Mammary epithelial cell (primary cell): ENCODE measurements around the gene RAB40B.

Experiments
- CTCF ChIP-seq, 2 donors: IDR thresholded peaks in 1 of 2; conservative IDR thresholded peaks in 1 of 2; 2 replicates each; pipeline ENCODE4 v1.5.1; 2011 to 2012; ENCODE audit warnings: inconsistent platforms in 2 of 2, low read length in 2 of 2, mild to moderate bottlenecking in 2 of 2, control low read depth in 1 of 2, low read depth in 1 of 2; ENCODE audit not compliant: insufficient read depth in 1 of 2; ENCODE audit errors: extremely low read depth in 1 of 2
- EZH2 ChIP-seq: IDR thresholded peaks from 2 replicates; pipeline ENCODE4 v1.6.1; 2012; ENCODE audit warnings: low read length, inconsistent platforms, borderline replicate concordance

DNA sequence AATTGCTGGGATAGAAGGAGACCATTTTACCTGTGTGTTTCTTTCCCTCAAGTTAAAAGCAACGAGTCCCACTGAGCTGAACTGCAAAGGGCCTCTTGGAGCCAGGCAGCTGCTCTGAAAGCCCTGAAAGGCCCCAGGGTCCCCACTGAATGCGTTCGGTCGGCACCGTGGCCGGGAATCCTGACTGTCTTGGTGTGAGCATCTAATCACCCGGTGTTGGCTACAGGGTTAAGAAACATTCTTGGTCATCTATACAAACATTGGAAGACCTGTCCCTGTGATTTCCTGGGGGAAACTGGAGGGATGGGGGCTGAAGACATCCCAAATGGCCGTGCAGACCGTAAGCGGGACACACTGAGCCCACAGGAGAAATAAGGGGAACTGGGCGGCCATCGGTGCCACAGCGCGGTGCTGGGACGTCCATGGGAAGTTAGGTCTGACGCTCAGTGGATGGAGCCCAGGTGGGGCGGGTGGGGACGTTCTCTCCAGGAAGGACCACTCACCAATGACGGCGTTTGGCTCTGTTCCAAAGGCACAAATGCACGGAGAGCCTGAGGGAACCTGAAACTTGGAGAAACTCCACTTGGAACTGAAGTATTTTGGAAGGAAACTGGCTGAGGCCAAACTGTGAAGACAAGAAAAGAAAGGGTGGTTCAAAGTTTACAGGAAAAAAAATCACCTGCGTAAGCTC is 82.3 kb downstream of the RAB40B start:
- TF ChIP-seq CTCF (conservative IDR thresholded peaks at IDR 0.05 in 1 of 2, IDR thresholded peaks at IDR 0.05 in 1 of 2; ENCODE audit: extremely low read depth in 1 of 2, insufficient read depth in 1 of 2, low read depth in 1 of 2, low read length in 2 of 2) (no peak), EZH2 (no peak)
